ENCODE measurements around the gene ADAMTS15.

Gene ADAMTS15

GRCh38 chr11:130480186-130480585, 31.7 kb downstream of the ADAMTS15 start:
- no peak for DNase-seq

- no peak for DNase-seq
These were observed 32.3 kb downstream of the ADAMTS15 start for GRCh38 chr11:130480711-130481140.

GRCh38 chr11:130483124-130483523, 34.7 kb downstream of the ADAMTS15 start:
- no peak for DNase-seq

- DNase-seq = no peak
These were observed 37.5 kb downstream of the ADAMTS15 start for GRCh38 chr11:130485983-130486382.

GRCh38 chr11:130486391-130486836, 38.0 kb downstream of the ADAMTS15 start:
- DNase-seq = no peak

GRCh38 chr11:130486987-130487923, 38.8 kb downstream of the ADAMTS15 start:
- no peak for DNase-seq

GRCh38 chr11:130487924-130488815, 39.7 kb downstream of the ADAMTS15 start:
- DNase-seq = no peak

- DNase-seq = no peak
These were observed 40.6 kb downstream of the ADAMTS15 start for GRCh38 chr11:130488848-130489584.

GRCh38 chr11:130489716-130490115, 41.3 kb downstream of the ADAMTS15 start:
- no peak for DNase-seq

GRCh38 chr11:130490682-130491449, 42.4 kb downstream of the ADAMTS15 start:
- no peak for DNase-seq

- no peak for DNase-seq
These were observed 49.7 kb downstream of the ADAMTS15 start for GRCh38 chr11:130498181-130498580.

GRCh38 chr11:130499828-130500227, 51.4 kb downstream of the ADAMTS15 start:
- DNase-seq = no peak

GRCh38 chr11:130504317-130504716, 55.9 kb downstream of the ADAMTS15 start:
- DNase-seq = no peak

GRCh38 chr11:130508913-130509312, 60.5 kb downstream of the ADAMTS15 start:
- DNase-seq = no peak

- no peak for DNase-seq
These were observed 61.5 kb downstream of the ADAMTS15 start for GRCh38 chr11:130509942-130510341.

GRCh38 chr11:130510407-130511006, 62.1 kb downstream of the ADAMTS15 start:
- no peak for DNase-seq

GRCh38 chr11:130511765-130512164, 63.3 kb downstream of the ADAMTS15 start:
- DNase-seq = no peak

GRCh38 chr11:130512662-130513061, 64.2 kb downstream of the ADAMTS15 start:
- no peak for DNase-seq

- DNase-seq = no peak
These were observed 64.7 kb downstream of the ADAMTS15 start for GRCh38 chr11:130513132-130513531.

GRCh38 chr11:130514316-130514715, 65.9 kb downstream of the ADAMTS15 start:
- no peak for DNase-seq

- no peak for DNase-seq
These were observed 66.4 kb downstream of the ADAMTS15 start for GRCh38 chr11:130514851-130515250.

Data from CD4-positive, alpha-beta T cell treated with Interleukin-17A for 1 hour (primary cell).